Activated CD4-positive, alpha-beta memory T cell treated with anti-CD3 and anti-CD28 coated beads, Interleukin-2, amount 10 ng/mL, durations not matched to agents 7 days and 5 days (primary cell): ENCODE data around the gene FAM53A. TPM values are rescaled to one million over a fixed set of nuclear protein-coding genes. Genes with fewer than 3 reads are reported as not detected.

Experiments used
- CTCF ChIA-PET: fragments of 350-600 bp; sonication (Branson Sonifier 250); formaldehyde crosslinking; loops from one replicate; lab custom pipeline; 2021; ENCODE audit warnings: antibody characterized with exemption, inconsistent platforms; lab: Charles Lee
- POLR2A ChIA-PET: fragments of 350-600 bp; sonication (Branson Sonifier 250); formaldehyde crosslinking; loops from one replicate; lab custom pipeline; 2021; ENCODE audit warnings: antibody characterized with exemption; lab: Charles Lee
- DNase-seq: peaks from one replicate; pipeline ENCODE4 v3.0.0-alpha.2; 2020
- H3K27ac Mint-ChIP-seq: one replicate; pipeline ENCODE4 v1.8.0; 2021; ENCODE audit warnings: mild to moderate bottlenecking, mixed read lengths
- H3K27me3 Mint-ChIP-seq: one replicate; pipeline ENCODE4 v1.8.0; 2021; ENCODE audit warnings: mixed read lengths
- H3K36me3 Mint-ChIP-seq: one replicate; pipeline ENCODE4 v1.8.0; 2021; ENCODE audit warnings: low read depth, mixed read lengths
- H3K4me1 Mint-ChIP-seq: one replicate; pipeline ENCODE4 v1.8.0; 2021; ENCODE audit warnings: mixed read lengths
- H3K4me3 Mint-ChIP-seq: one replicate; pipeline ENCODE4 v1.8.0; 2021; ENCODE audit warnings: mild to moderate bottlenecking, mixed read lengths
- H3K9me3 Mint-ChIP-seq: one replicate; pipeline ENCODE4 v1.8.0; 2021; ENCODE audit warnings: mixed read lengths
- total RNA-seq, 2 experiments: library from RNA; stranded (reverse); gene quantifications; one replicate each; pipeline ENCODE4 v1.2.3, GENCODE V29; 2021

The FAM53A gene
- total RNA-seq, 2 experiments from 2014 or later = 0.65 to 0.91 TPM

DNA sequence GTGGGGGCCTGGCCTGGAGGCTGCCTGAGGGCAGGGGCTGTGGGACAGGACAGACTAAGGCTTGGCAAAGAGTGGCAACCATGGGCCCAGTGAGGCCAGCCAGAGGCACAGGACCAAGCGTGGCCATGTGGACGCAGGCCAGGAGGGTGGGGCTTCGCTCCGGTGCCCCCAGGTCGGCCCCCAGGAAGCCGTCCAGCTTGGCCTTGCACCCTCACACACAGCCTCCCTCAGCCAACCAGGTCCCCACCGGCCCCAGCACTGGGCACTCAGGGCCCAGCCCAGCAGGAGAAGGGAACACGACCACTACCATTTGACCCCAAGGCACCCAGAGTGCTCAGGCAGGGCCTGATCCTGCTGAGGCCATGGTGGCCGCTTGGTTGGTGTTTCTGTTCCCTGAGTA lies 57.2 kb downstream of the FAM53A start:
- Mint-ChIP-seq H3K4me1 (no peaks in the 10 kb centered on the region), H3K27ac (no peak overlapping the region), H3K4me3 (no peak overlapping the region), H3K9me3 (peaks cover 3% of the 10 kb centered on the region), H3K36me3 (no peaks in the 10 kb centered on the region), H3K27me3 (no peaks in the 10 kb centered on the region)
- ChIA-PET CTCF (no interaction called here), POLR2A (no interaction called here)
- no peak for DNase-seq

DNA sequence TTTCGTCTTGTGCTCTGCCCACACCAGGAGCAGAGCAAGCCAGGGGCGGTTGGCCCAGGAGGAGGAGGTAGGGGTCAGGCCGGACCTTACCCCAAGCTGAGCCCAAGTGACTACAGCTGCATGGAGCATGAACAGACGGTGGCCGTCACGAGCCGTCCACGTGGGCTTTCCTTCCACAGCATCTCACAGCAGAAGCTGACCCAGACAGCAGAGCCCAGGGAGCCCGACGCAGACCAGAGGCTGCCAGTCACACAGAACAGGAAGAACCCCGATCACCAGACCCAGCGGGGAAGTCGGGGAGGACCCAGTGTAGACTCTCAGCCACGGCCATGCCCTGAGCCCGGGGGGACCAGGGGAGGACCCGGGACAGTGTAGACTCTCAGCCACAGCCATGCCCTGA lies 58.0 kb downstream of the FAM53A start:
- H3K9me3 Mint-ChIP-seq = peaks cover 3% of the 10 kb centered on the region
- ChIA-PET POLR2A (no interaction called here), CTCF (interaction anchor here (0.6 kb wide), 1 partner anchor 186 kb away, joined by 4 read pairs; no protein-coding TSS in a partner anchor)
- no peaks in the 10 kb centered on the region for H3K36me3 Mint-ChIP-seq
- no peak overlapping the region for H3K27ac Mint-ChIP-seq
- no peak overlapping the region for H3K4me3 Mint-ChIP-seq
- no peaks in the 10 kb centered on the region for H3K27me3 Mint-ChIP-seq
- DNase-seq = no peak
- no peaks in the 10 kb centered on the region for H3K4me1 Mint-ChIP-seq

DNA sequence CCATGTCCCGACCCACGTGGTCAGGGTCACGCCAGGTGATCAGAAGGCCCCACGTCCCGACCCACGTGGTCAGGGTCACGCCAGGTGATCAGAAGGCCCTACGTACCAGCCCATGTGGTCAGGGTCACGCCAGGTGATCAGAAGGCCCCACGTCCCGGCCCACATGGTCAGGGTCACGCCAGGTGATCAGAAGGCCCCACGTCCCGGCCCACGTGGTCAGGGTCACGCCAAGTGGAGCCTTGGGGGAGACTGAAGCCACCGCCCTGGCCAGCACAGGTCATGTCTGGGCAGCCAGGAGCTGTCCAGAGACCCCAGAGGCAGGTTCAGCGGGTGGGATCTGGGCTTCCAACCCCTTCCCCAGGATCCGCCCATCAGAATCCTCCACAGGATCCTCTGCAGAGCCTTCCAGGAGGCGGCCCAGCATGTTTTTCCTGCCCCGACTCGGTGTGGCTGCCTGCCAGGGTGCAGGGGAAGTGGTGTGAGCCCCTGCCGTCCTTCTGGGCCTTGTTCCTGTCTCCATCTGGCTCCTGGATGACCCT lies 58.4 kb downstream of the FAM53A start:
- no peak for DNase-seq
- H3K9me3 Mint-ChIP-seq = peaks cover 4% of the 10 kb centered on the region

DNA sequence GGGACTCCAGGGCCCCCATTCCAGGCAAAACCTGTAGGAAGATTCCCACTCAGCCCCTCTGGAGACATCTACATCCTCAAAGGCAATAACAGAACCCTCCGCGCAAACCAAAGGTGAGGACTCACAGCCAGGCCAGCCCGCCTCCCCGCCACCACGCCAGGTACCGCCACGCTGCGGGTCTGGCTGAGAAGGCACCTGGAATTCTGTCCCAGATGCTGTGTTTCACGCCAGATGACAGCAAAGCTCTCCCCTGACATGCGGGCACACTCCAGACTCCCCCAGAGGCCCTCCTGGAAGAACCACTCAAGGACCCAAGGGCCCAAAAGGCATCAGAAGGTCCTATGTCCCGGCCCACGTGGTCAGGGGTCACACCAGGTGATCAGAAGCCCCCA lies 59.6 kb downstream of the FAM53A start:
- Mint-ChIP-seq H3K27ac (no peak overlapping the region), H3K36me3 (no peaks in the 10 kb centered on the region), H3K9me3 (peaks cover 6% of the 10 kb centered on the region), H3K4me1 (peaks cover 4% of the 10 kb centered on the region), H3K4me3 (no peak overlapping the region), H3K27me3 (no peaks in the 10 kb centered on the region)
- no peak for DNase-seq
- ChIA-PET CTCF (no interaction called here), POLR2A (no interaction called here)

More for the DNA sequence above, 58.4 kb downstream of the FAM53A start:
- Mint-ChIP-seq H3K4me1 (peaks cover 1% of the 10 kb centered on the region), H3K27ac (no peak overlapping the region), H3K27me3 (no peaks in the 10 kb centered on the region), H3K36me3 (no peaks in the 10 kb centered on the region), H3K4me3 (no peak overlapping the region)
- POLR2A ChIA-PET = no interaction called here
- CTCF ChIA-PET = interaction anchor here (0.6 kb wide), 1 partner anchor 187 kb away, joined by 4 read pairs; no protein-coding TSS in a partner anchor

DNA sequence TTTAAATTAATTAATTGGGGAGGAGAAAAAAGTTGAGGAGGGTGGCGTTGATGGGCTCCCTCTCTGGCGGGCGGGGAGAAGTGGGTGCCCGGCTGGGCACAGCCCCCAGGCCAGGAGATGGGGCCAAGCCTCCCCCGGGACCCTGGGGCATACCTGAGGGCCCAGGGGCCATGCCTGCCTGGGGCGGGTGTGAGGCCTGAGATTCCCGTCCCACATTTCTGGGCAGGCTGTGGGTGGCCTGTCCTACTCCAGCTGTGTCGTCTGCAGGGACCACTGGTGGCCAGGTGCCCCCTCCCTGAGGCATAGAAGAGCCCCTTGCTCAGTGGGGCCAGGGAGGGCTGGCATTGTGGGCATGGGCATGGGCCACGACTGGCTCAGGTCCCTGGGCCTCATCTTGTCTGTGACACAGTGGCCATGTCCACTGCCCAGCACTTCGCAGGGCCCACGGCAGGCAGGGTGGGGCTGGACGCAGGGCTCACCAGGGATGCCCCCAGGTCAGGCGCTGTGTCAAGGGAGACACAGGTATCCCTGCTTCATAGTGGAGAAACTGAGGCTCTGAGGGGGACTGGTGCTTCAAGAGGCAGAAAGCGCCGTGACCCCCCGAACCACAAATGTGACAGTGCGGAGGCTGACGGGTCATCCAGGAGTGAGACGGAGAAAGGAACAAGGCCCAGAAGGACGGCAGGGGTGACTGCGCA lies 60.1 kb downstream of the FAM53A start:
- ChIA-PET POLR2A (no interaction called here), CTCF (no interaction called here)
- no peak for DNase-seq
- H3K4me3 Mint-ChIP-seq = no peak overlapping the region
- H3K36me3 Mint-ChIP-seq = no peaks in the 10 kb centered on the region
- H3K27me3 Mint-ChIP-seq = no peaks in the 10 kb centered on the region
- H3K4me1 Mint-ChIP-seq = peaks cover 4% of the 10 kb centered on the region
- peaks cover 6% of the 10 kb centered on the region for H3K9me3 Mint-ChIP-seq
- no peak overlapping the region for H3K27ac Mint-ChIP-seq

DNA sequence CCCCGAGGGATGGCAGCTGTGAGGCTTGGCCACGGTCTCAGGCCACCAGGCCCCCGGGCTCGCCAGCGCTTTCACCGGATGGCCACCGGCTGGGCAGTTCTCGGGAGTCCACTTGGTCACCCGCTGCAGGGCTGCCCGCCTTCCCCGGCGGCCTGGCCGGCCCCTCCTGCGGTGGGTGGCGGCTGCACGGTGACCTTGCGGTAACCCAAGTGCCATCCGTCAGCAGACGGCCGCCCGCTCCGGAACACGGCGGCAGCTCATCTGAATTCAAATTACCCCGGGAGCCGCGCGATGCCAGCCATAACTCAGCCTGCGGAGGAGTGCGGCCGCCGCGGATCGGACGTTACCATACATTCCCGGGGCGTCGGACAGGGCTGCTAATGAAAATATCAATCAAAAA lies 60.7 kb downstream of the FAM53A start:
- ChIA-PET CTCF (no interaction called here), POLR2A (no interaction called here)
- Mint-ChIP-seq H3K4me3 (no peak overlapping the region), H3K9me3 (peaks cover 6% of the 10 kb centered on the region), H3K4me1 (peaks cover 4% of the 10 kb centered on the region), H3K36me3 (no peaks in the 10 kb centered on the region), H3K27me3 (no peaks in the 10 kb centered on the region), H3K27ac (no peak overlapping the region)
- DNase-seq = no peak

DNA sequence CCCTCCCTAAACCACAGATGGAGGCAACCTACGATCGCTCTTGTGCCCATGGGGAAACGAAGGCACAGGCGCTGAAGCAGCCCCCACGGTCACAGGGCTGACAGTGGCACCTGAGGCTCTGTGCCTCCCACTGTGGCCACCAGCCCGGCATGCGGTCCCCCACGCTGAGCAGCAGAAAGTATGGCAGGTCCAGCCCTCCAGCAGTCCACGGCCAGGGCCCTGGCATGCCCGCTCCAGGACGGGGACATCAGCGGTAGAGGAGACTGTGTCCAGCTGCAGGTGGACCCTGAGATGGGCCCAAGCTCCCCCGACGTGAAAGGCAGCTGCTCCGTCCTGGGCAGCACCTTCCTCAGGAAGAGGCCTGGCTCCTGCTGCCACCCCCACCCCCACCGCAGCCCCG lies 61.2 kb downstream of the FAM53A start:
- Mint-ChIP-seq H3K36me3 (no peaks in the 10 kb centered on the region), H3K27ac (no peak overlapping the region), H3K4me3 (no peak overlapping the region), H3K27me3 (no peaks in the 10 kb centered on the region), H3K9me3 (peaks cover 6% of the 10 kb centered on the region), H3K4me1 (peaks cover 4% of the 10 kb centered on the region)
- DNase-seq = no peak
- ChIA-PET CTCF (no interaction called here), POLR2A (no interaction called here)

DNA sequence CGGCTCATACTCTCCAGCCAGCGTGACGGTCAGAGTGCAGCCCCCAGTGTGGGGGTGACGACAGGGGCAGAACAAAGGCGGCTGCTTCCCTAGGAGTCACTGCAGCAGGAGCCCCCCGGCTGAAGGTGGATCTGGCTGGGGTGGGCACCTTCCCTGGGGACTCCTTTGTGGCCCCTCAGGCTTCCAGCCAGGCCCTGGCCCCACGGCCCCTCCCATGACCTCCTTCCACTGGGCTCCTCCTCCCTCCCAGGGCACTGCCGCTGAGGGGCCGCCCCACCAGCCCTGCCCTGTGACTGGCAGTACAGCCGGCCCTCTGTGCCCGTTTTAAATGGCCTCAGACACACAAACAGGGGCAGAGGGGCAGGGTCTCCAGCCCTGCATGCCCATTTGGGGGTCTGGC lies 61.9 kb downstream of the FAM53A start:
- Mint-ChIP-seq H3K36me3 (no peaks in the 10 kb centered on the region), H3K4me3 (no peak overlapping the region), H3K9me3 (peaks cover 6% of the 10 kb centered on the region), H3K4me1 (peaks cover 4% of the 10 kb centered on the region), H3K27ac (no peak overlapping the region), H3K27me3 (no peaks in the 10 kb centered on the region)
- ChIA-PET CTCF (no interaction called here), POLR2A (no interaction called here)
- no peak for DNase-seq

DNA sequence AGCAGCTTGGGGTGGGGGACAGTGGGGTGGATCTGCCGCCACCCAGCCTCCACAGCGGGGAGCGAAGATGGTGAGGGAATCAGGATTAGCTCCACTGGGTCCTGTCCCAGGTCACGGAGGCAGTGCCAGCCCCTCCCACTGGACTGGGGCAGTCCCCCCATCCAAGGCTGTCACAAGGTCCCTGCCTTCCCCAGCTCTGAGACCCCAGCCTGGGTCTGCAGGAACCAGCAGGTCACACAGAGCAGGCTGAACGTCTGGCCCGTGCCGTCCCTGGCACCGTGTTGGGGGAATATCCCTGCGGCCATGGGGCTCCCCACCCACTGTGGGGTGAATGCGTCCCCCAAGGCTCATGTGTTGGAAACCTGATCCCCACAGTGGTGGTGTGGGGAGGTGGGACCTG lies 62.6 kb downstream of the FAM53A start:
- DNase-seq = no peak
- ChIA-PET CTCF (no interaction called here), POLR2A (no interaction called here)
- Mint-ChIP-seq H3K36me3 (no peaks in the 10 kb centered on the region), H3K4me1 (peaks cover 4% of the 10 kb centered on the region), H3K9me3 (peaks cover 6% of the 10 kb centered on the region), H3K27me3 (no peaks in the 10 kb centered on the region), H3K4me3 (no peak overlapping the region), H3K27ac (no peak overlapping the region)

DNA sequence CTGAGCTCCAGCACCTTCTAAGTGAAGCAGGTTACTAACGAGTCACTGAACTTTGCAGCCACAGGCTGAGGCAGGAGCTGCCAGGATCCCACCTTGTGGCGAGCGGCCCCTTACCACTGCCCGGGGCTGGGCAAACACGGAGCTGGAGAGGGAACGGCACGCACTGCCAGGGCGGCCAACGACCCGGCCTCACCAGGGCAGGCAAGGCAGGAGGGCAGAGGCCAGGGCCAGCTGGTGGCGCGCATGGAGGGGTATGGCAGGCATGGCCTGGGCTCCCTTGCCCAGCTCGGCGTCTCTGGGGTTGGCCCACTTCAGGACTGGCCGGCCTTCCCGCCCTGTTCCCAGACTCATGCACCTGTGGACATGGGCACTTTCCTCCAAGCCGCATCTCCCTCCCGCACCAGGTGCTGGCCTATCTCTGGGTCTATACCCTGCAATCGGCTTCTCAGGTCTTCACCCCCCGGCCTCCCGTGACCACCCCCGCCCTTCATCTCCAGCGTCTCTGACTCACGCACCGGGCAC lies 64.9 kb downstream of the FAM53A start:
- CTCF ChIA-PET = no interaction called here
- POLR2A ChIA-PET = interaction anchor here (0.8 kb wide), 1 partner anchor 14 kb away, joined by 3 read pairs; no protein-coding TSS in a partner anchor
- Mint-ChIP-seq H3K4me1 (peaks cover 20% of the 10 kb centered on the region), H3K9me3 (peaks cover 9% of the 10 kb centered on the region), H3K36me3 (peaks cover 5% of the 10 kb centered on the region), H3K4me3 (no peak overlapping the region), H3K27ac (no peak overlapping the region), H3K27me3 (no peaks in the 10 kb centered on the region)
- no peak for DNase-seq

DNA sequence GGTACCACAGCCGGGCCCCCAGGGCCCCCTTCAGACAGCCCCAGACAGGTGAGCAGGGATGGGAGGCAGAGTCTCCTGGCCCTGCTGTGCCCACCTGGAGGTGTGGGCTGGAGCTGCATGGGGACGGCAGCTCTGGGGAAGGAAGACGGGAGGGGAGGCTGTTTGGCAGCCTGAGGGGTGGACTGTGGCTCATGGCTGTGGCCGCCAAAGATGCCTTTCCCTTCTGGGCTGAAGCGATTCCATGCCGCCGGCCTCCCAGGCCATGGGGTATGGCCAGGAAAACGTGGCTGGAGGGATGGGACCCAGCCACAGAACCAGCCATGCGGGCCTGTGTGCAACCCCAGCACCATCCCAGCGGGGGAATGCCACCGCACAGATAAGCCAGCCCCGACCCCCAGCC lies 65.7 kb downstream of the FAM53A start:
- ChIA-PET CTCF (no interaction called here), POLR2A (no interaction called here)
- Mint-ChIP-seq H3K27ac (no peak overlapping the region), H3K4me1 (peaks cover 24% of the 10 kb centered on the region), H3K36me3 (peaks cover 5% of the 10 kb centered on the region), H3K4me3 (no peak overlapping the region), H3K27me3 (no peaks in the 10 kb centered on the region), H3K9me3 (peaks cover 9% of the 10 kb centered on the region)
- no peak for DNase-seq

DNA sequence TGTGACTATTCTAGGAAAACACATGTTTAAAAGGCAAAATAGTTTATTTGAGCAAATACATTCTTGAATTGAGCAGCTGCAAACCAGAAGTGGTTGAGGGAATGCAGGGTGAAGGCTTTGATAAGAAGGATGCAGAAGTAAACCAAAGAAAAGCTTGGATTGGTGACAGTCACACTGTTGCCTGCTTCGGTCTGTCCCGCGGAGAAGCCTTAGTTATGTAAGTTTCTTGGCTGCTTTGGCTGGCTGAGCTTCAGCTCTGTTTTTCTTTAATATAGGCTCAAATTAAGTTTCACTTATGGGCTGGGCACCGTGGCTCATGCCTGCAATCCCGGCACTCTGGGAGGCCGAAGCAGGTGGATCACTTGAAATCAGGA lies 67.6 kb downstream of the FAM53A start:
- H3K27me3 Mint-ChIP-seq = no peaks in the 10 kb centered on the region
- POLR2A ChIA-PET = no interaction called here
- peaks cover 9% of the 10 kb centered on the region for H3K9me3 Mint-ChIP-seq
- no peak for DNase-seq
- no peak overlapping the region for H3K4me3 Mint-ChIP-seq
- H3K4me1 Mint-ChIP-seq = peaks cover 24% of the 10 kb centered on the region
- peaks cover 5% of the 10 kb centered on the region for H3K36me3 Mint-ChIP-seq
- CTCF ChIA-PET = interaction anchor here (1.7 kb wide), 1 partner anchor 13 kb away, joined by 7 read pairs; no protein-coding TSS in a partner anchor
- H3K27ac Mint-ChIP-seq = no peak overlapping the region

DNA sequence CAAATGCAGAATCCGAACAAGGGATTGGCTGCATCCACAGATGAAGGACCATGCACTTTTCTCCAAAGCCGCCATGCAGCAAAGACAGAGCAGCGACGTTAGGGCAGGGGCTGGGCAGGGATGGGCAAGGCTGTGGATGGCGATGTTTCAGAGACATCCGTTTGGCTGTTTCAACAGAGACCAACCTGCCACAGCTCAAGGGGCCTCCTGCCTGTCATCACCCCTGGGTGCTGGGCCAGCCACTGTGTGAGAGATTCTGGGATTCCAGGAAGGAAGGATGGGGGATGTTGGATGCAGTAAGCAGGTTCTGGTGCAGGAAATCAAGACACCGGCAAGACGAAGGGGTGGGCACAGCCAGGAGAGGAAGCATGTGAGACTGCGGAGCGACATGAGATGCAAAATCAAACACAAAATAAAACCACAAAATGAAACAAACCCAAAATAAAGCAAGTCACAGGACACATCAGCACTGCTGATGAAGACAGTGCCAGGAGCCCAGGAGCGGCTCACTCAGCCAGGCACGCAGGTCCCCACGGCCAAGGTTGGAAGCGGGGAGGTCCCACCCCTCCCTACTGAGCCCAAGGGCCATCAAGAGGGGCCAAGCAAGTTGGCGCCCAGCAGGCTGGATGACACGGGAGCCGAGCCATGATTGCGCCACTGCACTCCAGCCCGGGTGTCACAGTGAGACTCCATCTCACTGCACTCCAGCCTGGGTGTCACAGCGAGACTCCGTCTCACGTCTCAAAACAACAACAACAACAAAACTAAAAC lies 68.1 kb downstream of the FAM53A start:
- peaks cover 5% of the 10 kb centered on the region for H3K36me3 Mint-ChIP-seq
- H3K9me3 Mint-ChIP-seq = peaks cover 9% of the 10 kb centered on the region
- peaks cover 24% of the 10 kb centered on the region for H3K4me1 Mint-ChIP-seq
- H3K4me3 Mint-ChIP-seq = no peak overlapping the region
- ChIA-PET POLR2A (no interaction called here), CTCF (interaction anchor here (1.7 kb wide), 1 partner anchor 13 kb away, joined by 7 read pairs; no protein-coding TSS in a partner anchor)
- H3K27ac Mint-ChIP-seq = peak overlapping the region; percentile 67
- H3K27me3 Mint-ChIP-seq = no peaks in the 10 kb centered on the region
- DNase-seq = no peak
